GM19099 (cell line): ENCODE measurements around the gene MFSD6.

Experiments used
- POLR2A ChIP-seq: IDR thresholded peaks from 3 replicates; pipeline ENCODE4 v1.6.1; 2011; ENCODE audit warnings: low read depth; ENCODE audit not compliant: insufficient read length; ENCODE audit errors: extremely low read depth

MFSD6 gene

GRCh38 chr2:190407662-190408537, at the start of gene MFSD6:
Gene MFSD6 (plus strand): TSS chr2:190408355. CDS start chr2:190436030, 27,675 bp downstream.
- peak; percentile 54 for TF ChIP-seq POLR2A

- no peak for TF ChIP-seq POLR2A
These were observed 47.6 kb upstream of the MFSD6 start for GRCh38 chr2:190360561-190360960.

GRCh38 chr2:190360965-190361364, 47.2 kb upstream of the MFSD6 start:
- no peak for TF ChIP-seq POLR2A

- TF ChIP-seq POLR2A, result no peak
These were observed 46.6 kb upstream of the MFSD6 start for GRCh38 chr2:190361572-190361971.

- no peak for TF ChIP-seq POLR2A
These were observed 45.3 kb upstream of the MFSD6 start for GRCh38 chr2:190362894-190363293.

DNA sequence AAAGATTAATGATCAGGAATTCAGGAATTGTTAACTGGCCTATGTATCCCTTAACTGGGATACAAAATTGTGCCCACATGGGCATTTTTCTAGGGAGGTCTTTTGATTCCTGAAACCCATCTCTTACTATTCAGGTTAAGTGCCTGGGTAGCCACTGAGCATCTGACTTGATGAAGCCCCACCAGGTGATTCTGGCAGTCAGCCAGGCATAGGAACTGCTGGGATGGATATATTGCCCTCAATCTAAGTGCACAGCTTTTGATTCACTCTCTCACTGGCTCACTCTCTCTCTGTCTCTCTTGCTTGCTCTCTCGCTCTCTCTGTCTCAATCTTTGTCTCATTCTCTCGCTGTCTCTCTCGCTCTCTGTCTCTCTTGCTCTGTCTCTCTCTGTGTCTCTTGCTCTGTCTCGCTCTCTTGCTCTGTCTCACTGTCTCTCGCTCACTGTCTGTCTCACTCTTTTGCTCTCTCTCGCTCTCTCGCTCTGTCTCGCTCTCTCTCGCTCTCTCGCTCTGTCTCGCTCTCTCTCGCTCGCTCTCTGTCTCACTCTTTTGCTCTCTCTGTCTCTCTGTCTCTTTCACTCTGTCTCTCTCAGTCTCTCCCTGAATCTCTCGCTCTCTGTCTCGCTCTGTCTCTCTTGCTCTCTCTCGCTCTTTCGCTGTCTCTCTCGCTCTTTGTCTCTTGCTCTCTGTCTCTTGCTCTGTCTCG, 42.5 kb upstream of the MFSD6 start:
- no peak for TF ChIP-seq POLR2A

DNA sequence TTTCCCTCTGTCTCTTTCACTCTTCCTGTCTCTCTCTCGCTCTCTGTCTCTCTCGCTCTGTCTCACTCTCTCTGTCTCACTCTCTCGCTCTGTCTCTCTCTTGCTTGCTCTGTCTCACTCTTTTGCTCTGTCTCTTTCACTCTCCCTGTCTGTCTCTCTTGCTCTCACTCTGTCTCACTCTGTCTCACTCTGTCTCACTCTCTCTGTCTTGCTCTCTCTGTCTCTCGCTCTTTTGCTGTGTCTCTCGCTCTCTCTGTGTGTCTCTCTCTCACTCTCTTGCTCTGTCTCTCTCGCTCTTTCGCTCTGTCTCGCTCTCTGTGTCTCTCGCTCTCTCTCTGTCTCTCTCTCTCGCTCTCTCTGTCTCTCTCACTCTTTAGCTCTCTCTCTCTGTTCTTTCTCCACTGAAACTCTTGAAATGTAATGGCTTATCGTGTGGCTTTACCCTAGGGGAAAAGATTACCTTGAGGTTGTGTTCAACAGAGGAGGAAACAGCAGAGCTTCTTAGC, 41.9 kb upstream of the MFSD6 start:
- no peak for TF ChIP-seq POLR2A

DNA sequence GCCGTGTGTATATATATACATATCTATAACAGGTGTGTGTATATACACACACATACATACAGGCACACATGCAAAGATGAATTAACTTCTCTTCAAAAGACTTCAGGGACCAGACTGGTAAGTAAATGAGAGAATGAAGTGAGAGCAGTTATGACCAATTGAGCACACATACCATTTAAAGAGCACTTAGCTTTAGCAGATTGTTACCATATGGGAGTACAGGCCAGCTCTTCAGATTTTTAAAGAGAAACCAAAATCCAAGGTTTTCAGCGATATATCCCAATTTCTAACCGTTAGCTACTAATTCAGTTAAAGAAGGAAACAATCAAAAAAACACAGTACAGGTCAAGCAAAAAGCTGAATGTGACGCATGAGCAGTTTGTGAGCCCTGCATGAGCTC, 41.1 kb upstream of the MFSD6 start:
- no peak for TF ChIP-seq POLR2A

DNA sequence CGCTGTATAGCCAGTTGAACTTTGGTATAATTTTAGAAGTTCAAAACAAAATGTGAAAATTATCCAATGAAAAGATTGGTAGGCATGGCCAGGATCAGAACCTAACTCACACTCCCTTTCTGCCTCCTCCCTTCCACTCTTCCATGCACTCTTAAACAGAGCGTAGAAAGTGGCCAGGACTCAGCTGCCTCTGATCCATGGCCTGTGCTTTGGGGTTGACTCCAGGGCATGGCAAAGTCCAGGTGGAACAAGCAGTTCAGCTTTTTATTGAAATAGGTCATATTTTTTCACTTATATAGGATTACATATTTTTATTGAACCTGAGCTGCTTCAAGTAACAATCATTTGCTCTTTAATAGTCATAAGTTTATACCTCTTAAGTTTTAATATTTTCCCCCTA, 38.5 kb upstream of the MFSD6 start:
- TF ChIP-seq POLR2A, result no peak

DNA sequence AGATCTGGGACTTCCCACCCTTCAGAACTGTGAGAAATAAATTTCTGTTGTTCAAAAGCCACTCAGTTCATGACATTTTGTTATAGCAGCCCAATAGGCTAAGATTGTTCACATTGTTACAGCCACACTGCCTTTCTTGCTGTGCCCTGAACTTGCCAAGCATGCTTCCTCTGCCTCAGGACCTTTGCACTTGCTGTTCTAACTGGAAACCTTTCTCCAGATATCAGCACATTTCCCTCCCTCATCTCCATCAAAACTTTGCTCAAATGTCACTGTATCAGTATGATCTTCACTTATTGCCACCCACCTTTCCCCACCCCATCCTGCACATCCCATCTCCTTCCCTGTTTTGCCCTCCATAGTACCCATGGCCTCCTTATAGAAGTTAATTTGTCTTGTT, 32.1 kb upstream of the MFSD6 start:
- no peak for TF ChIP-seq POLR2A

DNA sequence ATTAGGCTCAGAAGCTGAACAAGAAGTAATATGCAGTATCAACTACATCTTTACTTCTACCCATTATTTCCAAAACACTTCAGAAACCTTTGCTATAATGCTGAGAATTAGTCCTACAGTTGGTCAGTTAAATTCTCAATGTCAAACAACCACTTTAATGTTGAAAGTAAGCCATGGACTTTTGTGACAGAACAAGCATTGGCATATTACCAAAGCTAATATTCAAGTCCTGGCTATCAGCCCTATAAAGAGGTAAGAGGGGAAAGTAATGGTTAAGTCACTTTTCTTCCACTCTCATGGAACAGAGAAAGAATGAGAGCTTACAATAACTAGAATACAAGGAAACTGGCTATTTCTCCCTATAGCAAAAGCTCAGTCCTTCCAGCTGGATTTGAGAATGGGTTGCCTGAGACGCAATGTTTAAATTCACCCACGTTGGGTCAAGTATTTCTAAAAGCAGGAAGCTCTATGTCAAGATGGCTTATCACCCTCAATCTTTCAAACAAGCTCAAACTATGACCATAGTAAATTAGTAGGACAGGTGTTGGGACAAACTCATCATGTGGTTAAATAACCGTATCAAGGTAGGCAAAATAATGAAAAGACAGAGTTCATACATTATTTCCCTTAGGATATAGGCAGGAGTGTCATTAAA, 31.4 kb upstream of the MFSD6 start:
- no peak for TF ChIP-seq POLR2A

- no peak for TF ChIP-seq POLR2A
These were observed 29.3 kb upstream of the MFSD6 start for GRCh38 chr2:190378880-190379237.

- no peak for TF ChIP-seq POLR2A
These were observed 28.7 kb upstream of the MFSD6 start for GRCh38 chr2:190379249-190379964.

GRCh38 chr2:190380962-190381412, 27.2 kb upstream of the MFSD6 start:
- no peak for TF ChIP-seq POLR2A

GRCh38 chr2:190382851-190383250, 25.3 kb upstream of the MFSD6 start:
- TF ChIP-seq POLR2A, result no peak

DNA sequence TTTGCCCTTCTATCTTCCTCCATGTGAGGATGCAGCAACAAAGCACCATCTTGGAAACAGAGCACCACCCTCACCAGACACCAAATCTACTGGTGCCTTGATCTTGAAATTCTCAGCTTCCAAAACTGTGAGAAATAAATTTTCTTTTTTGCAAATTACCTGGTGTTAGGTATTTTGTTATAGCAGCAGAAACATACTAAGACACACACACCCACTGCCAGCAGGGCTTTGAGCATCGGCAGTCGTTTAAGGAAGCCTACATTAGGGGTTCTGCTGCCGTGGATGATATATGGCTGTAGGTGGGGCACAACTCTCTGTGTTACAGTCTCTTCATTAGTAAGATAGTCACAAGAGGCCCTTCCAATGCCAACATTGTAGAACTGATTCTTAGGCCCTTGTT, 20.7 kb upstream of the MFSD6 start:
- no peak for TF ChIP-seq POLR2A

- TF ChIP-seq POLR2A, result no peak
These were observed 11.9 kb upstream of the MFSD6 start for GRCh38 chr2:190396271-190396670.
